A549 (cell line): Measurements from ENCODE around the gene OSTF1.

Source experiments
- POLR2A ChIP-seq: IDR thresholded peaks from 2 replicates; pipeline ENCODE4 v1.6.1; 2012; ENCODE audit warnings: mild to moderate bottlenecking, low read length
- TF ChIP-seq, protein P1 (sequence below): fragments of >200 bp; sonication (Bioruptor Twin); formaldehyde crosslinking; IDR thresholded peaks from 3 replicates; pipeline ENCODE4 v1.5.1; 2016

DNA sequence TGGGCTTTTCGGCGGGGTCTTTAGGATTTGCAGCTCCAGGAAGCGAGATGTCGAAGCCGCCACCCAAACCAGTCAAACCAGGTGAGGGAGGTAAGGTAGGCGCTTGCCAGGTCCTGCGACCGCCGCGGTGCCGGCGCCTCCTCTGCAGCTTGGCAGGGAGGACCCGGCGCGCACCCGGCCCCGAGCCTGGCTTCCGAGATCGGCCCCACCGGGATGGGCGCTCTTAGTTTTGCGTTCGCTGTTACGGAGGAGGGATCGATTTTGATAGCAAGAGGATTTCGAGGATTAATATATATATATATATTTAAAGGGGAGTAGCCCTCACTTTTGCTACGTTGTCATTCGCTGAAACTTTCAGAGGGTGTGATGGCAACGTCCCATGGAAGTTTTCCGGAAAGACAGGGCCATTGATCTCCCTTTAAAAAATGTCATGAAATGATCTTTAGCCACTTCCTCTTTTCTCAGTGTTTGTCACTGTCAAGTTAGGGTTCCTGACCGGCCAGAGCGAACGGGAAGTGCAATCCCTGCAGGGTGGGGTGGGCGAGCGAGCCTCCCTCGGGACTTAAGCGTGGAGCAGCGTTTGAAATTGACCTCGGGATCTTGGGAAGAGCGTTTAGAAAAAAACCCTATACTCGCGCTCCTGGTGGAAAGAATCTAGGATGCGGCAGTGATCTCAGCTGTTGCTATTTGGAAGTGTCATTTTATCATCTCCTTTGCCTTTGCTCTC is 495 bp downstream of the OSTF1 start:
- TF ChIP-seq, protein P1, sequence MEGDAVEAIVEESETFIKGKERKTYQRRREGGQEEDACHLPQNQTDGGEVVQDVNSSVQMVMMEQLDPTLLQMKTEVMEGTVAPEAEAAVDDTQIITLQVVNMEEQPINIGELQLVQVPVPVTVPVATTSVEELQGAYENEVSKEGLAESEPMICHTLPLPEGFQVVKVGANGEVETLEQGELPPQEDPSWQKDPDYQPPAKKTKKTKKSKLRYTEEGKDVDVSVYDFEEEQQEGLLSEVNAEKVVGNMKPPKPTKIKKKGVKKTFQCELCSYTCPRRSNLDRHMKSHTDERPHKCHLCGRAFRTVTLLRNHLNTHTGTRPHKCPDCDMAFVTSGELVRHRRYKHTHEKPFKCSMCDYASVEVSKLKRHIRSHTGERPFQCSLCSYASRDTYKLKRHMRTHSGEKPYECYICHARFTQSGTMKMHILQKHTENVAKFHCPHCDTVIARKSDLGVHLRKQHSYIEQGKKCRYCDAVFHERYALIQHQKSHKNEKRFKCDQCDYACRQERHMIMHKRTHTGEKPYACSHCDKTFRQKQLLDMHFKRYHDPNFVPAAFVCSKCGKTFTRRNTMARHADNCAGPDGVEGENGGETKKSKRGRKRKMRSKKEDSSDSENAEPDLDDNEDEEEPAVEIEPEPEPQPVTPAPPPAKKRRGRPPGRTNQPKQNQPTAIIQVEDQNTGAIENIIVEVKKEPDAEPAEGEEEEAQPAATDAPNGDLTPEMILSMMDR, result no peak
- no peak for TF ChIP-seq POLR2A
